ENCODE data around the gene BRSK2. TPM values are rescaled to one million over a fixed set of nuclear protein-coding genes. Genes with fewer than 3 reads are reported as not detected.
"Not testable (repeated sequence)": the region's sequence is repeated elsewhere in the genome, so short reads cannot be mapped to it uniquely, and the experiment has no call there.

BRSK2 gene
- total and polyA plus RNA-seq, 2 donors (not counting 1 experiment from before 2014, with no cell fraction given), result 0.11 to 0.33 TPM

- Histone ChIP-seq H3K36me3 (ENCODE audit: control insufficient read depth, insufficient read depth, low read length) (no peaks in the 10 kb centered on the region), H3K79me2 (ENCODE audit: control insufficient read depth, insufficient read depth, low read length) (no peaks in the 10 kb centered on the region), H3K4me2 (ENCODE audit: extremely low read depth, insufficient read depth, low read length) (no peak overlapping the region), H2AFZ (ENCODE audit: low read length) (no peak overlapping the region), H3K27me3 (ENCODE audit: control insufficient read depth, insufficient read depth, low read length) (peaks cover 3% of the 10 kb centered on the region), H3K9me3 (ENCODE audit: control insufficient read depth, insufficient read depth, low read depth, low read length) (no peaks in the 10 kb centered on the region), H4K20me1 (ENCODE audit: control insufficient read depth, extremely low read depth, insufficient read depth, low read length) (no peaks in the 10 kb centered on the region), H3K4me1 (ENCODE audit: control insufficient read depth, extremely low read depth, insufficient read depth, low read length) (no peaks in the 10 kb centered on the region), H3K4me3 (replicated peaks in 1 of 4; ENCODE audit: control extremely low read depth in 1 of 4, insufficient read depth in 1 of 4, low read depth in 3 of 4, low read length in 4 of 4) (no peak overlapping the region), H3K27ac (ENCODE audit: insufficient read depth, low read length) (no peak overlapping the region), H3K9ac (ENCODE audit: insufficient read depth, low read length) (no peak overlapping the region)
- no peak for DNase-seq (ENCODE audit: low read depth in 2 of 2)
- TF ChIP-seq EZH2 (IDR thresholded peaks at IDR 0.05; ENCODE audit: low read length, missing control alignments), result no peak
- TF ChIP-seq, protein P1, sequence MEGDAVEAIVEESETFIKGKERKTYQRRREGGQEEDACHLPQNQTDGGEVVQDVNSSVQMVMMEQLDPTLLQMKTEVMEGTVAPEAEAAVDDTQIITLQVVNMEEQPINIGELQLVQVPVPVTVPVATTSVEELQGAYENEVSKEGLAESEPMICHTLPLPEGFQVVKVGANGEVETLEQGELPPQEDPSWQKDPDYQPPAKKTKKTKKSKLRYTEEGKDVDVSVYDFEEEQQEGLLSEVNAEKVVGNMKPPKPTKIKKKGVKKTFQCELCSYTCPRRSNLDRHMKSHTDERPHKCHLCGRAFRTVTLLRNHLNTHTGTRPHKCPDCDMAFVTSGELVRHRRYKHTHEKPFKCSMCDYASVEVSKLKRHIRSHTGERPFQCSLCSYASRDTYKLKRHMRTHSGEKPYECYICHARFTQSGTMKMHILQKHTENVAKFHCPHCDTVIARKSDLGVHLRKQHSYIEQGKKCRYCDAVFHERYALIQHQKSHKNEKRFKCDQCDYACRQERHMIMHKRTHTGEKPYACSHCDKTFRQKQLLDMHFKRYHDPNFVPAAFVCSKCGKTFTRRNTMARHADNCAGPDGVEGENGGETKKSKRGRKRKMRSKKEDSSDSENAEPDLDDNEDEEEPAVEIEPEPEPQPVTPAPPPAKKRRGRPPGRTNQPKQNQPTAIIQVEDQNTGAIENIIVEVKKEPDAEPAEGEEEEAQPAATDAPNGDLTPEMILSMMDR (conservative IDR thresholded peaks at IDR 0.05 in 1 of 2, IDR thresholded peaks at IDR 0.05 in 1 of 2; ENCODE audit: low read depth in 1 of 2, low read length in 2 of 2), result no peak
Measured at GRCh38 chr11:1344056-1344635, 45.6 kb upstream of the BRSK2 start.

GRCh38 chr11:1345737-1346513 lies 43.8 kb upstream of the BRSK2 start:
- Histone ChIP-seq H3K27ac (ENCODE audit: insufficient read depth, low read length) (no peak overlapping the region), H3K4me1 (ENCODE audit: control insufficient read depth, extremely low read depth, insufficient read depth, low read length) (no peaks in the 10 kb centered on the region), H3K79me2 (ENCODE audit: control insufficient read depth, insufficient read depth, low read length) (no peaks in the 10 kb centered on the region), H3K9ac (ENCODE audit: insufficient read depth, low read length) (no peak overlapping the region), H4K20me1 (ENCODE audit: control insufficient read depth, extremely low read depth, insufficient read depth, low read length) (no peaks in the 10 kb centered on the region), H3K9me3 (ENCODE audit: control insufficient read depth, insufficient read depth, low read depth, low read length) (no peaks in the 10 kb centered on the region), H2AFZ (ENCODE audit: low read length) (no peak overlapping the region), H3K4me3 (replicated peaks in 1 of 4; ENCODE audit: control extremely low read depth in 1 of 4, insufficient read depth in 1 of 4, low read depth in 3 of 4, low read length in 4 of 4) (no peak overlapping the region), H3K27me3 (ENCODE audit: control insufficient read depth, insufficient read depth, low read length) (no peaks in the 10 kb centered on the region), H3K4me2 (ENCODE audit: extremely low read depth, insufficient read depth, low read length) (no peak overlapping the region), H3K36me3 (ENCODE audit: control insufficient read depth, insufficient read depth, low read length) (no peaks in the 10 kb centered on the region)
- TF ChIP-seq, protein P1 (conservative IDR thresholded peaks at IDR 0.05 in 1 of 2, IDR thresholded peaks at IDR 0.05 in 1 of 2; ENCODE audit: low read depth in 1 of 2, low read length in 2 of 2), result no peak
- TF ChIP-seq EZH2 (IDR thresholded peaks at IDR 0.05; ENCODE audit: low read length, missing control alignments), result no peak
- no peak for DNase-seq (ENCODE audit: low read depth in 2 of 2)

GRCh38 chr11:1346669-1347390 lies 42.9 kb upstream of the BRSK2 start:
- no peaks in the 10 kb centered on the region for H3K27me3 ChIP-seq (ENCODE audit: control insufficient read depth, insufficient read depth, low read length)
- no peaks in the 10 kb centered on the region for H3K4me1 ChIP-seq (ENCODE audit: control insufficient read depth, extremely low read depth, insufficient read depth, low read length)

DNA sequence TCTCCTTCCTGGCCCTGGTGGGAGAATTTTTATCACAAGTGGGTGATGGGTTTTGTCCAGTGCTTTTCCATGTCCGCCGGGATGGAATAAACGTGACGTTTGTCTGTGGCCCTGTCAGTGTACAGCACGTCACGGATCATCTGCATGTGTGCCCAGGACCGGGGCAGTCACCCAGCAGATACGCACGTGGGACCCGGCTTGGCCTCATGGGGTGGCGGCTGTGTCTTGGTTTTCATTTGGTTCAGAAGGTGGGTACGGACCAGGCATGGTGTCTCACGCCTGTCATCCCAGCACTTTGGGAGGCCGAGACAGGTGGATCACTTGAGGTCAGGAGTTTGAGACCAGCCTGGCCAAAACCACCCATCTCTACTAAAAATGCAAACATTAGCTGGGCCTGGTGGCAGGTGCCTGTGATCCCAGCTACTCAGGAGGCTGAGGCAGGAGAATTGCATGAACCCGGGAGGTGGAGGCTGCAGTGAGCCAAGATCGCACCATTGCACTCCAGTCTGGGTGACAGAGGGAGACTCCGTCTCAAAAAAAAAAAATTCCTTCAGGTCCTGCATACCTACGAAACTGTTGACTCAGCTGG lies 42.2 kb upstream of the BRSK2 start:
- H3K4me2 ChIP-seq (ENCODE audit: extremely low read depth, insufficient read depth, low read length); H3K27ac ChIP-seq (ENCODE audit: insufficient read depth, low read length); H3K79me2 ChIP-seq (ENCODE audit: control insufficient read depth, insufficient read depth, low read length); H3K4me1 ChIP-seq (ENCODE audit: control insufficient read depth, extremely low read depth, insufficient read depth, low read length); H3K4me3 ChIP-seq (replicated peaks in 1 of 4; ENCODE audit: control extremely low read depth in 1 of 4, insufficient read depth in 1 of 4, low read depth in 3 of 4, low read length in 4 of 4); H3K27me3 ChIP-seq (ENCODE audit: control insufficient read depth, insufficient read depth, low read length); H2AFZ ChIP-seq (ENCODE audit: low read length); DNase-seq (ENCODE audit: low read depth in 2 of 2); H3K36me3 ChIP-seq (ENCODE audit: control insufficient read depth, insufficient read depth, low read length); H4K20me1 ChIP-seq (ENCODE audit: control insufficient read depth, extremely low read depth, insufficient read depth, low read length); H3K9ac ChIP-seq (ENCODE audit: insufficient read depth, low read length); H3K9me3 ChIP-seq (ENCODE audit: control insufficient read depth, insufficient read depth, low read depth, low read length): not testable (repeated sequence)

More at GRCh38 chr11:1346669-1347390, 42.9 kb upstream of the BRSK2 start:
- H3K9me3 ChIP-seq (ENCODE audit: control insufficient read depth, insufficient read depth, low read depth, low read length), result no peaks in the 10 kb centered on the region
- no peak overlapping the region for H2AFZ ChIP-seq (ENCODE audit: low read length)
- H3K4me3 ChIP-seq (replicated peaks in 1 of 4; ENCODE audit: control extremely low read depth in 1 of 4, insufficient read depth in 1 of 4, low read depth in 3 of 4, low read length in 4 of 4), result no peak overlapping the region
- H3K9ac ChIP-seq (ENCODE audit: insufficient read depth, low read length), result no peak overlapping the region
- no peak overlapping the region for H3K4me2 ChIP-seq (ENCODE audit: extremely low read depth, insufficient read depth, low read length)
- H3K27ac ChIP-seq (ENCODE audit: insufficient read depth, low read length), result no peak overlapping the region
- H4K20me1 ChIP-seq (ENCODE audit: control insufficient read depth, extremely low read depth, insufficient read depth, low read length), result no peaks in the 10 kb centered on the region
- TF ChIP-seq EZH2 (IDR thresholded peaks at IDR 0.05; ENCODE audit: low read length, missing control alignments), result no peak
- TF ChIP-seq, protein P1 (conservative IDR thresholded peaks at IDR 0.05 in 1 of 2, IDR thresholded peaks at IDR 0.05 in 1 of 2; ENCODE audit: low read depth in 1 of 2, low read length in 2 of 2), result no peak
- no peaks in the 10 kb centered on the region for H3K79me2 ChIP-seq (ENCODE audit: control insufficient read depth, insufficient read depth, low read length)
- no peaks in the 10 kb centered on the region for H3K36me3 ChIP-seq (ENCODE audit: control insufficient read depth, insufficient read depth, low read length)
- DNase-seq (ENCODE audit: low read depth in 2 of 2), result no peak
